Measurements from ENCODE around the gene TNIP2.

TNIP2 gene

DNA sequence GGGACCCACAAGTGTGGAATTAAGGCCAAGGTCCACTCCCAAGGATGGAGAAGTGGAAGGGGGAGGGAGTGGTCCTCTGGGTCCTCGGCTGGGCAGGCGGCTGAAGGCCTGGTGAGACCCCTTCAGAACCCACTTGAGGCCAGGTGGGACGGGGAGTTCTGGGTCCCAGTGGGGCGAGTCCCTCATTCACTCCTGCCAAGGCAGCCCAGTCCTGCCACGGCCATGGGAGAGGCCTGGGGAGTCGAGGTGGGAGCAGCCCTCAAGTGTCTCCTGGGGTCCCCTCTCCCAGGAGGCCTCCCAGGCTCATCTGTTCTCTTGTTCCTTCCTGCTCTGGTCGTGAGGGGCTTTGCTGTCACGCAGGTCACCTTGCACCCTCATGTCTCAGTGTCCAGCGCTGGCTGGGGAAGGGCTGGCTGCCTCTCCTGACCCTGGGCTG is 30.7 kb upstream of the TNIP2 start:
- Histone ChIP-seq H3K4me3 (ENCODE audit: low read depth, low read length) (no peak overlapping the region), H3K36me3 (ENCODE audit: control insufficient read depth in 2 of 2, insufficient read depth in 1 of 2, low read length in 2 of 2) (no peaks in the 10 kb centered on the region), H3K9me3 (ENCODE audit: control insufficient read depth, insufficient read depth, low read depth, low read length) (no peaks in the 10 kb centered on the region), H3K27ac (ENCODE audit: extremely low read depth, low read depth, low read length) (no peak overlapping the region), H3K4me1 (ENCODE audit: control insufficient read depth, insufficient read depth, low read length) (no peaks in the 10 kb centered on the region)
- TF ChIP-seq GLIS1 (tag by site-specific recombination; IDR thresholded peaks at IDR 0.05) (peak; percentile 37; the same call in 1 of the 2 replicates), SCRT2 (tag by site-specific recombination; IDR thresholded peaks at IDR 0.05) (no peak)
- ChIA-PET CTCF (no interaction called here), POLR2A (no interaction called here)

DNA sequence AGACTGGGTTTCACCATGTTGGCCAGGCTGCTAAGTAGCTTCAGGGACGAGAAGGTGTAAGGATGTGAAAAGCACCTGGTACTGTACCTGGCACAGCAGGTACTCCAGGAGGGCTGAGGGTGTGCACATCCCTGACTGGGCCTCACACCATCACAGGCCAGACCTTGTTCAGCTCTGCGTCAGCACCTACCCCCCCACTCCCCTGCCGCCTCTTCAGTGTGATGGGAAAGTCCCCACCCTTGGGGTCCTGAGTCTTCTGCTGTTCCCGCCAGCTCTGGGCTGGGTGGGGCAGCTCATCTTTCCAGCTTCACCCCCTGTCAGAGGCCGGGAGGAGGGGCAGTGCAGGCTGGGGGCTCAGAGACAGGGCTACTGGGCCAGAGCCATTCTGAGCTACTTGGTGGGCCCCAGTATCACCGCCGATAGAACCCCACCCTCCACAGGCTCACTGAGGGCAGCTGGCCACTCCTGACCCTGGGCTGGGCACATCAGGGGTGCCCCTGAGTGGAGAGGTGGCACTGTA is 30.1 kb upstream of the TNIP2 start:
- no peak for TF ChIP-seq ZNF391 (tag by site-specific recombination; IDR thresholded peaks at IDR 0.05; ENCODE audit: borderline replicate concordance, low read depth)
- no peak for TF ChIP-seq ZNF174 (tag by site-specific recombination; IDR thresholded peaks at IDR 0.05)
- TF ChIP-seq, protein P1, sequence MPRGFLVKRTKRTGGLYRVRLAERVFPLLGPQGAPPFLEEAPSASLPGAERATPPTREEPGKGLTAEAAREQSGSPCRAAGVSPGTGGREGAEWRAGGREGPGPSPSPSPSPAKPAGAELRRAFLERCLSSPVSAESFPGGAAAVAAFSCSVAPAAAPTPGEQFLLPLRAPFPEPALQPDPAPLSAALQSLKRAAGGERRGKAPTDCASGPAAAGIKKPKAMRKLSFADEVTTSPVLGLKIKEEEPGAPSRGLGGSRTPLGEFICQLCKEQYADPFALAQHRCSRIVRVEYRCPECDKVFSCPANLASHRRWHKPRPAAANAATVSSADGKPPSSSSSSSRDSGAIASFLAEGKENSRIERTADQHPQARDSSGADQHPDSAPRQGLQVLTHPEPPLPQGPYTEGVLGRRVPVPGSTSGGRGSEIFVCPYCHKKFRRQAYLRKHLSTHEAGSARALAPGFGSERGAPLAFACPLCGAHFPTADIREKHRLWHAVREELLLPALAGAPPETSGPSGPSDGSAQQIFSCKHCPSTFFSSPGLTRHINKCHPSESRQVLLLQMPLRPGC (tag by site-specific recombination; IDR thresholded peaks at IDR 0.05) = no peak
- no peak for TF ChIP-seq ZNF473 (tag by site-specific recombination; IDR thresholded peaks at IDR 0.05)
- TF ChIP-seq, protein P2, sequence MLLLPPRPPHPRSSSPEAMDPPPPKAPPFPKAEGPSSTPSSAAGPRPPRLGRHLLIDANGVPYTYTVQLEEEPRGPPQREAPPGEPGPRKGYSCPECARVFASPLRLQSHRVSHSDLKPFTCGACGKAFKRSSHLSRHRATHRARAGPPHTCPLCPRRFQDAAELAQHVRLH (tag by site-specific recombination; IDR thresholded peaks at IDR 0.05) = no peak
- no peak for TF ChIP-seq ZNF138 (tag by site-specific recombination; IDR thresholded peaks at IDR 0.05; ENCODE audit: borderline replicate concordance)
- TF ChIP-seq ZNF548 (tag by site-specific recombination; IDR thresholded peaks at IDR 0.05) = no peak
- TF ChIP-seq ZBTB21 (tag by site-specific recombination; IDR thresholded peaks at IDR 0.05) = no peak
- no peak for TF ChIP-seq MZF1 (tag by site-specific recombination; IDR thresholded peaks at IDR 0.05; ENCODE audit: borderline replicate concordance)
- ChIA-PET POLR2A (no interaction called here), CTCF (no interaction called here)
- H3K9me3 ChIP-seq (ENCODE audit: control insufficient read depth, insufficient read depth, low read depth, low read length) = no peaks in the 10 kb centered on the region
- no peak overlapping the region for H3K27ac ChIP-seq (ENCODE audit: extremely low read depth, low read depth, low read length)
- no peak overlapping the region for H3K4me3 ChIP-seq (ENCODE audit: low read depth, low read length)
- H3K36me3 ChIP-seq (ENCODE audit: control insufficient read depth in 2 of 2, insufficient read depth in 1 of 2, low read length in 2 of 2) = no peaks in the 10 kb centered on the region
- H3K4me1 ChIP-seq (ENCODE audit: control insufficient read depth, insufficient read depth, low read length) = no peaks in the 10 kb centered on the region

DNA sequence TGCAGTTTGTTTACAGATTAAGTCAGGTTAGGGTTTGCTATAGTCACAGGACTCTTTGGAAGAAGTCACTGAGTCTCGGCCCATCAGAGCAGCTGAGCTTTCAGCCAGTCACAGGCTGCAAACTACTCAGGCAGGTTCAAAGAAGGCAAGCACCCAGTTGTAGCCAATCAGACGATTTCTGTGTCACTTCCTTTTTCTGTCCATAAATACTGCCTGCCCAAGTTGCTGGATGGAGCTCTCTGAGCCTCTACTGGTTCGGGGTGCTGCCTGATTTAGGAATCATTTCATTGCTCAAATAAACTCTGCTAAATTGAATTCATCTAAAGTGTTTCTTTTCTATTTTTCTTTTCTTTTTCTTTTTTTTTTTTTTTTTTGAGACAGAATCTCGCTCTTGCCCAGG is 29.5 kb upstream of the TNIP2 start:
- CTCF ChIA-PET = no interaction called here
- POLR2A ChIA-PET = no interaction called here
- Histone ChIP-seq H3K27ac (ENCODE audit: extremely low read depth, low read depth, low read length) (no peak overlapping the region), H3K36me3 (ENCODE audit: control insufficient read depth in 2 of 2, insufficient read depth in 1 of 2, low read length in 2 of 2) (no peaks in the 10 kb centered on the region), H3K9me3 (ENCODE audit: control insufficient read depth, insufficient read depth, low read depth, low read length) (no peaks in the 10 kb centered on the region), H3K4me3 (ENCODE audit: low read depth, low read length) (no peak overlapping the region), H3K4me1 (ENCODE audit: control insufficient read depth, insufficient read depth, low read length) (no peaks in the 10 kb centered on the region)
- TF ChIP-seq ZNF335 (tag by site-specific recombination; conservative IDR thresholded peaks at IDR 0.05) = peak; percentile 63
- TF ChIP-seq, protein P3, sequence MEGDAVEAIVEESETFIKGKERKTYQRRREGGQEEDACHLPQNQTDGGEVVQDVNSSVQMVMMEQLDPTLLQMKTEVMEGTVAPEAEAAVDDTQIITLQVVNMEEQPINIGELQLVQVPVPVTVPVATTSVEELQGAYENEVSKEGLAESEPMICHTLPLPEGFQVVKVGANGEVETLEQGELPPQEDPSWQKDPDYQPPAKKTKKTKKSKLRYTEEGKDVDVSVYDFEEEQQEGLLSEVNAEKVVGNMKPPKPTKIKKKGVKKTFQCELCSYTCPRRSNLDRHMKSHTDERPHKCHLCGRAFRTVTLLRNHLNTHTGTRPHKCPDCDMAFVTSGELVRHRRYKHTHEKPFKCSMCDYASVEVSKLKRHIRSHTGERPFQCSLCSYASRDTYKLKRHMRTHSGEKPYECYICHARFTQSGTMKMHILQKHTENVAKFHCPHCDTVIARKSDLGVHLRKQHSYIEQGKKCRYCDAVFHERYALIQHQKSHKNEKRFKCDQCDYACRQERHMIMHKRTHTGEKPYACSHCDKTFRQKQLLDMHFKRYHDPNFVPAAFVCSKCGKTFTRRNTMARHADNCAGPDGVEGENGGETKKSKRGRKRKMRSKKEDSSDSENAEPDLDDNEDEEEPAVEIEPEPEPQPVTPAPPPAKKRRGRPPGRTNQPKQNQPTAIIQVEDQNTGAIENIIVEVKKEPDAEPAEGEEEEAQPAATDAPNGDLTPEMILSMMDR (tag by site-specific recombination; IDR thresholded peaks at IDR 0.05) = no peak

DNA sequence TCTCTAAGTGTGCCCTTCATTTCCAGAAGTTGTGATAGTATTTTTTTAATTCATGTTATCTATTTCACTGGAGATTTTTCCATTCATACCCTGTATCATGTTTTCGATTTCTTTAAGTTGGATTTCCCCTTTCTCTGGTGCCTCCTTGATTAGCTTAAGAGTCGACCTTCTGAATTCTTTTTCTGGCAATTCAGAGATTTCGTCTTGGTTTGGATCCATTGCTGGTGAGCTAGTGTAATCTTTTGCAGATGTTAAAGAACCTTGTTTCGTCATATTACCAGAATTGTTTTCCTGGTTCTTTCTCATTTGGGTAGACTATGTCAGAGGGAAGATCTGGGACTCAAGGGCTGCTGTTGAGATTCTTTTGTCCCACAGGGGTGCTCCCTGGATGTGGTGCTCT is 27.7 kb upstream of the TNIP2 start:
- Histone ChIP-seq H3K36me3 (ENCODE audit: control insufficient read depth in 2 of 2, insufficient read depth in 1 of 2, low read length in 2 of 2) (no peaks in the 10 kb centered on the region), H3K4me3 (ENCODE audit: low read depth, low read length) (no peak overlapping the region), H3K4me1 (ENCODE audit: control insufficient read depth, insufficient read depth, low read length) (no peaks in the 10 kb centered on the region), H3K27ac (ENCODE audit: extremely low read depth, low read depth, low read length) (no peak overlapping the region), H3K9me3 (ENCODE audit: control insufficient read depth, insufficient read depth, low read depth, low read length) (no peaks in the 10 kb centered on the region)
- ChIA-PET POLR2A (interaction anchor here (0.6 kb wide), 2 partner anchors 113 to 193 kb away, joined by 3 to 7 read pairs; no protein-coding TSS in a partner anchor), CTCF (interaction anchor here (1.6 kb wide), 1 partner anchor 20 kb away, joined by 5 read pairs; no protein-coding TSS in a partner anchor)
- TF ChIP-seq ZNF274 (IDR thresholded peaks at IDR 0.05; ENCODE audit: low read length) (no peak), ZNF274 (tag by site-specific recombination; IDR thresholded peaks at IDR 0.05; ENCODE audit: borderline replicate concordance) (no peak), ZNF341 (tag by site-specific recombination; IDR thresholded peaks at IDR 0.05; ENCODE audit: low read depth) (no peak), KLF10 (tag by site-specific recombination; IDR thresholded peaks at IDR 0.05) (no peak)
- TF ChIP-seq, protein P4, sequence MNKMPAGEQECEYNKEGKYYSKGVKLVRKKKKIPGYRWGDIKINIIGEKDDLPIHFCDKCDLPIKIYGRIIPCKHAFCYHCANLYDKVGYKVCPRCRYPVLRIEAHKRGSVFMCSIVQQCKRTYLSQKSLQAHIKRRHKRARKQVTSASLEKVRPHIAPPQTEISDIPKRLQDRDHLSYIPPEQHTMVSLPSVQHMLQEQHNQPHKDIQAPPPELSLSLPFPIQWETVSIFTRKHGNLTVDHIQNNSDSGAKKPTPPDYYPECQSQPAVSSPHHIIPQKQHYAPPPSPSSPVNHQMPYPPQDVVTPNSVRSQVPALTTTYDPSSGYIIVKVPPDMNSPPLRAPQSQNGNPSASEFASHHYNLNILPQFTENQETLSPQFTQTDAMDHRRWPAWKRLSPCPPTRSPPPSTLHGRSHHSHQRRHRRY (tag by site-specific recombination; IDR thresholded peaks at IDR 0.05) = no peak
- TF ChIP-seq, protein P5, sequence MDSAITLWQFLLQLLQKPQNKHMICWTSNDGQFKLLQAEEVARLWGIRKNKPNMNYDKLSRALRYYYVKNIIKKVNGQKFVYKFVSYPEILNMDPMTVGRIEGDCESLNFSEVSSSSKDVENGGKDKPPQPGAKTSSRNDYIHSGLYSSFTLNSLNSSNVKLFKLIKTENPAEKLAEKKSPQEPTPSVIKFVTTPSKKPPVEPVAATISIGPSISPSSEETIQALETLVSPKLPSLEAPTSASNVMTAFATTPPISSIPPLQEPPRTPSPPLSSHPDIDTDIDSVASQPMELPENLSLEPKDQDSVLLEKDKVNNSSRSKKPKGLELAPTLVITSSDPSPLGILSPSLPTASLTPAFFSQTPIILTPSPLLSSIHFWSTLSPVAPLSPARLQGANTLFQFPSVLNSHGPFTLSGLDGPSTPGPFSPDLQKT (IDR thresholded peaks at IDR 0.05; ENCODE audit: borderline replicate concordance, low read depth, low read length) = no peak
- TF ChIP-seq, protein P6, sequence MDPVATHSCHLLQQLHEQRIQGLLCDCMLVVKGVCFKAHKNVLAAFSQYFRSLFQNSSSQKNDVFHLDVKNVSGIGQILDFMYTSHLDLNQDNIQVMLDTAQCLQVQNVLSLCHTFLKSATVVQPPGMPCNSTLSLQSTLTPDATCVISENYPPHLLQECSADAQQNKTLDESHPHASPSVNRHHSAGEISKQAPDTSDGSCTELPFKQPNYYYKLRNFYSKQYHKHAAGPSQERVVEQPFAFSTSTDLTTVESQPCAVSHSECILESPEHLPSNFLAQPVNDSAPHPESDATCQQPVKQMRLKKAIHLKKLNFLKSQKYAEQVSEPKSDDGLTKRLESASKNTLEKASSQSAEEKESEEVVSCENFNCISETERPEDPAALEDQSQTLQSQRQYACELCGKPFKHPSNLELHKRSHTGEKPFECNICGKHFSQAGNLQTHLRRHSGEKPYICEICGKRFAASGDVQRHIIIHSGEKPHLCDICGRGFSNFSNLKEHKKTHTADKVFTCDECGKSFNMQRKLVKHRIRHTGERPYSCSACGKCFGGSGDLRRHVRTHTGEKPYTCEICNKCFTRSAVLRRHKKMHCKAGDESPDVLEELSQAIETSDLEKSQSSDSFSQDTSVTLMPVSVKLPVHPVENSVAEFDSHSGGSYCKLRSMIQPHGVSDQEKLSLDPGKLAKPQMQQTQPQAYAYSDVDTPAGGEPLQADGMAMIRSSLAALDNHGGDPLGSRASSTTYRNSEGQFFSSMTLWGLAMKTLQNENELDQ (tag by site-specific recombination; IDR thresholded peaks at IDR 0.05; ENCODE audit: low read depth) = no peak
